AG10803 (cell line): ENCODE measurements around the gene ZFYVE19.

Source experiments
- DNase-seq: peaks from one replicate; pipeline ENCODE4 v3.0.0; 2010; ENCODE audit warnings: low read depth
- H3K4me3 ChIP-seq: 2 replicates; pipeline ENCODE4 v1.5.1; 2011; ENCODE audit warnings: mild to moderate bottlenecking, low read length, control low read depth
- TF ChIP-seq, protein P1 (sequence below): conservative IDR thresholded peaks from 2 replicates; pipeline ENCODE4 v1.5.1; 2011; ENCODE audit warnings: mild to moderate bottlenecking, low read length, control low read depth, inconsistent platforms

ZFYVE19 gene, protein sequence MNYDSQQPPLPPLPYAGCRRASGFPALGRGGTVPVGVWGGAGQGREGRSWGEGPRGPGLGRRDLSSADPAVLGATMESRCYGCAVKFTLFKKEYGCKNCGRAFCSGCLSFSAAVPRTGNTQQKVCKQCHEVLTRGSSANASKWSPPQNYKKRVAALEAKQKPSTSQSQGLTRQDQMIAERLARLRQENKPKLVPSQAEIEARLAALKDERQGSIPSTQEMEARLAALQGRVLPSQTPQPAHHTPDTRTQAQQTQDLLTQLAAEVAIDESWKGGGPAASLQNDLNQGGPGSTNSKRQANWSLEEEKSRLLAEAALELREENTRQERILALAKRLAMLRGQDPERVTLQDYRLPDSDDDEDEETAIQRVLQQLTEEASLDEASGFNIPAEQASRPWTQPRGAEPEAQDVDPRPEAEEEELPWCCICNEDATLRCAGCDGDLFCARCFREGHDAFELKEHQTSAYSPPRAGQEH

DNA sequence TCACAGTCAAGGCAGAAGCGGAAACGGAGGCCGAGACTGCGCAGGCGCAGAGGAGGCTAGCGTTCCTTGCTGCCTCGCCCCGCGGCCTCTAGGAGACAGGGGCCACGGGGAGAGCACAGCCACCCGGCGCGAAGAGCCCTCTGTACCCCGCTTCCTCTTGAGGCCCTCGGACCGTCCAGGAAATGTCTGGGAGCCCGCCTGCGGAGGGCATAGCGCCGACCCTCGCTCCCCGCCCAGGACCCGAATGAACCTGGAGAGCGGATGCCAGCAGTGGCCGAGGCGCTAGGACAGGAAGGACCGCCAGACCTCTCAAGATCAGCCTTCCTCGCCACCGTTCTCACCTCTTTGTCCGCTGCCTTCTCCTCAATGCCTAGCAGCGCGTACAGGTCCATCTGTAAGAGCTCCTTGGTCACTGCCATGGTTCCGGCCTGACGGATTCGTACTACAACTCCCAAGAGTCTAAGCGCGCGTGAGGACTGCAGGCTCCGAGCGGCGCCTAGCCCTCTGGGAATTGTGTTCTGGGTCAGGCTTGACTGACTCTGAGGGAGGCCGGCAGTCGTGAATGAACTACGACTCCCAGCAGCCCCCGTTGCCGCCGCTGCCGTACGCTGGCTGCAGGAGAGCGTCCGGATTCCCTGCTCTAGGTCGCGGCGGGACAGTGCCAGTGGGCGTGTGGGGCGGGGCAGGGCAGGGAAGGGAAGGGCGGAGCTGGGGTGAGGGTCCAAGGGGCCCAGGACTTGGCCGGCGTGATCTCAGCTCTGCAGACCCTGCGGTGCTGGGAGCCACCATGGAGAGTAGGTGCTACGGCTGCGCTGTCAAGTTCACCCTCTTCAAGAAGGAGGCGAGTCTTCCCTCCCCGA, at the start of gene ZFYVE19, which contains the start of gene DNAJC17:
Gene ZFYVE19, plus strand, starts transcription at position 62 of the 860 bp plus-strand sequence. Its CDS starts 501 bp downstream, at position 563.
Gene DNAJC17, minus strand, starts transcription at position 446 of the 860 bp plus-strand sequence. Its CDS starts 27 bp downstream, at position 419.
- TF ChIP-seq, protein P1, sequence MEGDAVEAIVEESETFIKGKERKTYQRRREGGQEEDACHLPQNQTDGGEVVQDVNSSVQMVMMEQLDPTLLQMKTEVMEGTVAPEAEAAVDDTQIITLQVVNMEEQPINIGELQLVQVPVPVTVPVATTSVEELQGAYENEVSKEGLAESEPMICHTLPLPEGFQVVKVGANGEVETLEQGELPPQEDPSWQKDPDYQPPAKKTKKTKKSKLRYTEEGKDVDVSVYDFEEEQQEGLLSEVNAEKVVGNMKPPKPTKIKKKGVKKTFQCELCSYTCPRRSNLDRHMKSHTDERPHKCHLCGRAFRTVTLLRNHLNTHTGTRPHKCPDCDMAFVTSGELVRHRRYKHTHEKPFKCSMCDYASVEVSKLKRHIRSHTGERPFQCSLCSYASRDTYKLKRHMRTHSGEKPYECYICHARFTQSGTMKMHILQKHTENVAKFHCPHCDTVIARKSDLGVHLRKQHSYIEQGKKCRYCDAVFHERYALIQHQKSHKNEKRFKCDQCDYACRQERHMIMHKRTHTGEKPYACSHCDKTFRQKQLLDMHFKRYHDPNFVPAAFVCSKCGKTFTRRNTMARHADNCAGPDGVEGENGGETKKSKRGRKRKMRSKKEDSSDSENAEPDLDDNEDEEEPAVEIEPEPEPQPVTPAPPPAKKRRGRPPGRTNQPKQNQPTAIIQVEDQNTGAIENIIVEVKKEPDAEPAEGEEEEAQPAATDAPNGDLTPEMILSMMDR: 0 out of 2 replicates have a peak, but pooled peaks have one; percentile 4
- DNase-seq: peak; percentile 97
- peak within 1 kb of the TSS; percentile 100 for H3K4me3 ChIP-seq

DNA sequence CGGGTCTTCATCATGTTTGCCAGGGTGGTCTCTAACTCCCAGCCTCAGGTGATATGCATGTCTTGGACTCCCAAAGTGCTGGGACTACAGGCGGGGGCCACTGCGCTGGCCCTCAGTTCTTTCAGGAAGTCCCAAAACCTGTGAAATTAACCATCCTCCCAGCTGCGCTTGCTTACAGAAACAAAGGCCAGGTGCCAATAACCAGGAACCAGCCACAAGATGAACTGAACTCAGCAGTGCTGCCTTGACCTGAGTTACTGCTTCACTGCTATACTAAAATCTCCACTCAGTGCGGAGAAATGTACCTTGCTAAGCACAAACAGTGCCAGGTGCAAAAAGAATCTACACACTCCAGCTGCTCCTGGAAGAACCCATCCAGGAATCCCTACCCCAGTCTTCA, 46.9 kb upstream of the ZFYVE19 start:
- no peak for DNase-seq
- H3K4me3 ChIP-seq: no peak overlapping the region
- TF ChIP-seq, protein P1: no peak

DNA sequence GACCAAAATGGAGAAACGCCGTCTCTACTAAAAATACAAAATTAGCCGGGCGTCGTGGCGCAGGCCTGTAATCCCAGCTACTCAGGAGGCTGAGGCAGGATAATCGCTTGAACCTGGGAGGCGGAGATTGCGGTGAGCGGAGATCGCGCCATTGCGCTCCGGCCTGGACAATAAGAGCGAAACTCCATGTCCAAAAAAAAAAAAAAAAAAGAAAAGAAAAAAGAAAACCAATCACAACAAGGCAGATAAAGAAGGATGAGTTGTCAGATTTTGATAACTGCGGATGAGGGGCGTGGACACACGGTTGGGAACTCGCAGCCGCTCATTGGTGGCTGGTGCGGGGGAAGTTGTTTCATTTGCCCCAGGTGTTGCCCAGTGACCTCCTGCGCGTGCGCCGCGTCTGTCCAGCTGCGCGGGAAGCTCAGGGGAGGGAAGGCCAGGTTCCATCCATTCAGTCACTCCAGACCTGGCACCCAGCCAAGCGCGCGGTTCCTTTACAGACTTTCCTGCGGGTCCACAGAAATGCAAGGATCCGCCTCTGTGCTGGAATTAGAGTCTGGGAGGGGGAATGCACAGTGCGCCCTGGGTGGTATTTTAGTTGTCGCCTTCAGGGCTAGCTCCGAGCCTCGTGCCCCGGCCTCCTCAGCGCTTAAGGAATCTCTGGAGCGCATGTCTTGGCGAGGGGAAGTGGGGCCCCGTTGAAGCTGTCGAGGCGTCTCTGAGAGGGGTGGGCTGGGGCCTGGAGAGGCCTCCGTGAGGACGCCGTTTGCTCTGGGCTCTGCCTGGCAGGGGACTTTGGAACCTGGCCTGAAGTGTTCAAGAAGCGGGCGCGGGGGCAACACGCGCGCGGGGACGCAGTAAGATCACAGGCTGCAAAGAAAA, 43.7 kb upstream of the ZFYVE19 start:
- TF ChIP-seq, protein P1: no peak
- DNase-seq: peak; percentile 25
- H3K4me3 ChIP-seq: peak overlapping the region; percentile 61

DNA sequence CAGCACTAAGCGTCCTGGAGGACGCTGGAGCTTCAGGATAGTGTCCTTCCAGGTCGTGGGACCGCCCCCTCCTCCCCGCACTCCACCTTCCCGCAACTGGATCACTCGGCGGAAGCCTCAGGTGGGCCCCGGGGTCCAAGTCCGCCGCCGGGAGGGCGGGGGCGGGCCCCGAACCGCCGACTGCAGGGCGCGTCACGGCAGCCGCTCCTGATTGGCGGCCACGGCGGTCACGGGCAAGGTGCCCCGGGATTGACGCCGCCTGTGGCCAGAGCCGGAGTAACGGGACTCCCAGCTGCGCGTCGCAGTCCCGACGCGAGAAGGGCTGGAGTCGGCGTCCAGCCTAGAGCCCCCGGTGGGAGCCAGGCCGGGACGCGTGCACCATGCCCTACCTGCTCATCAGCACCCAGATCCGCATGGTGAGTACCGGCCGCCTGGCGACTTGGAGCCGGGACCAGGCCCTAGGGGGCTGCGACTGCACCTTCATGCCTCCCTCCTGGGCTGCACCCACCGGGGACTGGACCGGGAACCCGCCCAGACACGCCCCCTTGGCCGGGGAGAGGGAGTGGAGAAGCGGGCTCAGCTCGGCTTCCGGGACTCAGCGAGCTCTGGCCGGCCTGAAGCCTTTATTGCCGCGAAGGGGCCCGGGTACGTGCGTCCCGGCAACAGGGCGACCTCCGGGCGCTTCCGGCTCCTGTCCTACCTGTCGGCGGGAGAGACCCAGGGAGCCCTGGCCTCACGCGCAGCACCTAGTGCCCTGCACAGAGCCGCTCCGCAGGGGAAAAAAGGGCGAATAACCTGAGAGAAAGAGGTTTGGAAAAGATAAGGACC, 42.9 kb upstream of the ZFYVE19 start, which contains the start of gene GCHFR:
Gene GCHFR, plus strand, starts transcription at position 268 of the 828 bp plus-strand sequence. Its CDS starts 113 bp downstream, at position 381.
- H3K4me3 ChIP-seq: peak within 1 kb of the TSS; percentile 61
- DNase-seq: peak; percentile 43

DNA sequence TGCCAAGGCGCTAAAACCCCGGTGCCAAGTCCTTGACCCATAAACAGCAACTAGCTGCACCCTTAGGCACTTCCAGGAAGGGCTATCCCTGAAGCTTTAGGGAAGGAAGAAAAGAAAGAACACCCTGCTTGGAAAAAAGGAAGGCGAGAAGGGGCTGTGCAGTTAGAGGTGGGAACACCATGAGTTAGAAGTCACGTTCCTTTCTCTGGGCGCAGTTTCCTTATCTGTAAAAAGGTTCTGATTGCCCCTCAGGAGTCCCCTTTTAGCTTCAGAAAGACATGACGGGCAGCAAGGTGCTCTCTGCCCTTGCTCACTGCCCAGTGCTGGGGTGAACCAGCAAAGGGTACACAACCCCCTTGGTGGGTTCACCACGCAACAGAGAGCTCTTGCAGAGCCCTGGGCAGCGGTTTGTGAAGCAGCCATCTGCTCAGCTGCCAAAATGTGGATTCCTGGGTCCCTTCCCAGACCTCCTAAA, 42.2 kb upstream of the ZFYVE19 start:
- TF ChIP-seq, protein P1: no peak
- H3K4me3 ChIP-seq: peak overlapping the region; percentile 61
- DNase-seq: no peak

More for the DNA sequence above, 42.9 kb upstream of the ZFYVE19 start, which contains the start of gene GCHFR:
- TF ChIP-seq, protein P1: peak; percentile 34
